Left cardiac atrium (tissue), 4 donors: ENCODE measurements around the gene C1QB. TPM values are rescaled to one million over a fixed set of nuclear protein-coding genes. Genes with fewer than 3 reads are reported as not detected.
"Not testable (repeated sequence)": the region's sequence is repeated elsewhere in the genome, so short reads cannot be mapped to it uniquely, and the experiment has no call there.

Experiments
- ATAC-seq, 2 donors: fragments of 200-7000 bp; cut with Tn5 transposase; one replicate each; pipeline ENCODE4 v1.9.1; 2020; ENCODE audit warnings: mild to moderate bottlenecking in 2 of 2, moderate library complexity in 2 of 2
- DNase-seq: peaks from one replicate; pipeline ENCODE4 v3.0.0-alpha.2; 2020
- intact Hi-C, 2 donors: fragments of 100-400 bp; cut with DNase I; formaldehyde crosslinking; loops; one replicate each; pipeline versions ENCODE4 v1.14.1 to v1.15.1; 2022 to 2023
- total RNA-seq, 2 donors: library from RNA; stranded (reverse); fragmentation: NEBNext Ultra II Directional; extraction: Animal tissue kit (Norgen Biotek cat#: 25700); gene quantifications; one replicate each; pipeline ENCODE4 v1.2.1, GENCODE V29; 2021
- donor health status: DM: no; HTN: yes; CAD: no.
- donor health status: DM: no; HTN: yes; CAD: no; lungs with severe emphysema.
- donor health status: DM: yes; HTN: yes; CAD: no.
- donor health status: Dilated cardiomyopathy.

C1QB gene
- total RNA-seq, 2 donors from 2014 or later = 133 to 356 TPM

DNA sequence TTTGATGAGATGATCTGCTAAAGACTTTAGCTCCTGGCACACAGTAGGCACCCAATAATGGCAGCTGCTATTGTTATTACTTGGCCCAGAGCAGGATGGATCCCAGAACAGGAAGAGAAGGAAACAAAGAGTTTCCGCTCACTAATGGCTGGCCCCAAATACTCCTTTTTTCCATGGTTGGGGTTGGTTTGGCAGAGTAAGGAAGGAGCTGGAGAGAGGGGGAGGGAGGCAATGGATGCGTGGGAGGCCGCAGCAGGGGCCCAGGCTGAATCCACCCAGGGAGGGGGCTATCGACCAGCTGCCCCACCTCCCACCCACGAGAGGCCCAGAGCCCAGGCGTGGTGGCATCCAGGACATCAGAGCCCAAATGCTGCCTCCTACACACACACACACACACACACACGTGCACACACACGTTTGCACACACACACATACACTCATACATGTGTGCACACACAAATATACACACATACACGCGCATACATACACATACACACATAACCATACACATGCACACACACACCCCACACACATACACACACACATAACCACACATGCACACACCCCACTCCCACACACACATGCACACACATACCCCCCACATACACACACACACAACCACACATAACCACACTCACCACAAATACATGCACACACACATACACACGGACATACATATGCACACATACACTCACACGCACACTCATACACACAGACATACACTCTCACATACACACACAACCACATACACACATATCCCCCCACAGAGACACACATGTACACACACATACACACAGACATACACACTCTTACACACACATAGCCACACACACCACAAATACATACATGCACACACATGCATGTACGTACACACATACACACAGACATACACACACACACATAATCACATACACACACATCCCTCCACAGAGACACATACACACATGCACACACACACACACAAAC is 25.2 kb downstream of the C1QB start:
- ATAC-seq = no peak
- DNase-seq = no peak
- intact Hi-C loops = loop anchor here in 1 of 2 donors (10.0 kb wide), 1 partner anchor 257 kb away; no protein-coding TSS in a partner anchor

GRCh38 chr1:22680726-22681125 is 27.7 kb downstream of the C1QB start:
- no peak for DNase-seq
- intact Hi-C loops = no loop called here
- no peak for ATAC-seq

GRCh38 chr1:22681556-22682276 is 28.7 kb downstream of the C1QB start:
- DNase-seq = no peak
- ATAC-seq = no peak
- intact Hi-C loops = no loop called here

- no peak for DNase-seq
- intact Hi-C loops = no loop called here
- ATAC-seq = no peak
Observed at GRCh38 chr1:22683547-22683946, 30.5 kb downstream of the C1QB start.

GRCh38 chr1:22685591-22686059 is 32.6 kb downstream of the C1QB start:
- ATAC-seq = peak in 1 of 2 donors; percentile 91
- no peak for DNase-seq
- intact Hi-C loops = no loop called here

DNA sequence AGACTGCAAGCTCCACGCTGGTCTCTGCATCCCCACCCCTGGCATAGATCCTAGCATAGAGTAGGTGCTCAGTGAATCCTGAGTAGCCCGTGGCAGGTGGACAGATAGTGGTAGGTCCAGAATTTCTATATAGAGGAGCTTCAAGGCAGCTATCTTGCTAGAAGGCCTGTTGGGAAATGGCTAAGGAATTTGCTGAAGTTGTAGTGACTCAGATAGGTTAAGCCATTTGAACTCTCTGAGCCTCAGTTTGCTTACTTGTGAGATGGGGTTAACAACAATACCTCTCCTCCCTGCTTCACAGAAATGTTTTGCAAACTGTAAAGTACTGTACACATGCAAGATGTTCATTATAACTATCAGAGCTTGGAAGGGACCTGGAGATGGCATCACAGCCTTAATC is 34.2 kb downstream of the C1QB start:
- no peak for ATAC-seq
- no peak for DNase-seq
- intact Hi-C loops = no loop called here

GRCh38 chr1:22688466-22688865 is 35.4 kb downstream of the C1QB start:
- ATAC-seq (no peak), DNase-seq (no peak)
- intact Hi-C loops = no loop called here

- DNase-seq = no peak
Observed at GRCh38 chr1:22689505-22689904, 36.5 kb downstream of the C1QB start.

DNA sequence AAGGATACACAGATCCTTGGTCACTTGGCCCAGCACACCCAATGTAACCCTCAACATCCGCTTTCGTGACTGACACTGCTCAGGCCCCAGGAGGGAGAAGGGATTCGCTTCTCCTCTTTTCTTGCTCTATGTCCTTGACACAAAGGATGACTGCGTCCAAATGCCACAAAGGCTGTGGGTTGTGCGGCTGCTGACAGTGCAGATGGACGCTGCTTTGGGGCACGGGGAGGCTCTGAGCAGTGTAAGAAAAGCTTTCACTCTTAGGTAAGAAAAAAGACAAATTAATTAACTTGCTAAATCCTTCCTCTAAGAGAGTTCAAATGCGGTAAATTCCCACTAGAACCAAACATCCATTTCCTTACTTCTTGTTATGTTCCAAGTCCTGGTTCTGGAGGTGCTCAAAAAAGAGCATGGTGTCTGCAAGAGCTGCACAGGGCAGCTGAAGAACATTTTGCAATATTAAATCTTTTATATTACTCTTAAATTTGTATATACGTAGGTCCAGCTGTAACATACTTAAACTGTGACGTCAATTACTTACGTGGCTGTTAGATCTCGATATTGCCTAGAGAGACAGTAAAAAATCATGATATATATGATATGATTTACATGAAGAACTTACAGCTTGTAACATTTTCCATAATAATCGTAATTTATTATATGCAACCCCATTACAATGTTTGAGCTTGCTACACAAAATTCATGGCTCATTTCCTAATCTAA is 38.2 kb downstream of the C1QB start:
- no peak for DNase-seq
- intact Hi-C loops = no loop called here
- no peak for ATAC-seq

More at GRCh38 chr1:22689505-22689904, 36.5 kb downstream of the C1QB start:
- no peak for ATAC-seq
- intact Hi-C loops = no loop called here

- no peak for DNase-seq
- no peak for ATAC-seq
- intact Hi-C loops = no loop called here
Observed at GRCh38 chr1:22694172-22694571, 41.1 kb downstream of the C1QB start.

DNA sequence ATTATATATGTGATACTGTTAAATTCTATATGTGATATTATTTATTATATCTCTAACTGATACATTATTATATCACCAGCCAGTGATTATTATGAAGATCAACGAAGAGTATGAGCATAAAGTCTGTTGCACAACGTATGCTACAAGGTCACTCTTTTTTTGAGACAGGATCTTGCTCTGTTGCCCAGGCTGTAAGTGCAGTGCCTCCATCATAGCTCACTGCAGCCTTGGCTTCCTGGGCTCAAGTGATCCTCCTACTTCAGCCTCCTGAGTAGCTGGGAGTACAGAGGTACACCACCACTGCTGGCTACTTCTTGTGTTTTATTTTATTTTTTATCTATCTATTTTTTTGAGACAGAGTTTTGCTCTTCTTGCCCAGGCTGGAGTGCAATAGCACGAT is 43.6 kb downstream of the C1QB start:
- ATAC-seq (no peak), DNase-seq (no peak)
- intact Hi-C loops = no loop called here

GRCh38 chr1:22697980-22698379 is 44.9 kb downstream of the C1QB start:
- no peak for DNase-seq
- ATAC-seq = no peak
- intact Hi-C loops = no loop called here

DNA sequence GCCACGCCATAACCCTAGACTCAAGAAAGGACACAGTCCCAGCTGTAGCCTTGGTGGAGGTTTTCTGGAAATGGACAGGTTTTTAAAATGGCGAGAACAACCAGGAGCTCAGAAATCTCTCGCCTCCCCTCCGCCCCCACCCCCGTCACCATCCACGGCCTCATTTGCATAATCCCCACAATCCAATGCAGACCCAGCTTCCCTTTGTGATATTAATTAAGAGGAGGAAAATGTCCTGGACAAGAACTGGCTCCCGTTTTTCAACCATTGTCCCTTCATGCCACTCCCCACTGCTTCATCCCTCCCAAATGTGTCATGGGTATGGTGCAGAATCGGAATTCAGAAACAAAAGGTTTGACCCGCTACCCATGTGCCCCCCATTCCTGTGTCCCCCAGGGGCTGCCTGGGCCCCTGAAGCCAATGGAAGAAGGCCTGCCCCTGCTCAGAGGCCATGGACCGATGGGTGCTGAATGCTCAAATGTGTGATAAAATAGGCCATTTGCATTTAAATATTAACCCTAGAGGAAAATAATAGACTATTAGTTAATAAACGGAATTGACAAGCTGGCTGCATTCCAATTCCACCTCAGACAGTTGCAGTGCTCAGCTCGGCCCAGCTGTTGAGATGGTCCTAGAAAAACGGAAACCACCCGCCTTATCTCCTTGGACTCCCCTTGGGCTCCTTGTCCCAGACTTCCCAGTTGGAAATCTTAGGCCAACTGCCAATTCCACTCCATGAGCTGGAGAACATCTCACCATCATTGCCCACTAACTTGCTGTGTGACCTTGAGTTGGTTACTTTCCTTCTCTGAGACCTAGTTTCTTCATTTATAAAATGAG is 46.9 kb downstream of the C1QB start:
- intact Hi-C loops = loop anchor here (5.0 to 10.0 kb wide), 4 partner anchors 185 to 232 kb away; no protein-coding TSS in a partner anchor
- DNase-seq = no peak
- ATAC-seq = no peak

- no peak for DNase-seq
- no peak for ATAC-seq
- intact Hi-C loops = loop anchor here (5.0 to 10.0 kb wide), 4 partner anchors 182 to 230 kb away; no protein-coding TSS in a partner anchor
Observed at GRCh38 chr1:22702296-22703085, 49.5 kb downstream of the C1QB start.

- DNase-seq (peak; percentile 87), ATAC-seq (peak; percentile 92 to 93)
- intact Hi-C loops = loop anchor here (5.0 to 10.0 kb wide), 4 partner anchors 180 to 228 kb away; no protein-coding TSS in a partner anchor
Observed at GRCh38 chr1:22704440-22705067, 51.5 kb downstream of the C1QB start.

GRCh38 chr1:22705586-22705985 is 52.5 kb downstream of the C1QB start:
- no peak for DNase-seq
- intact Hi-C loops = loop anchor here in 1 of 2 donors (10.0 kb wide), 2 partner anchors 179 to 219 kb away; no protein-coding TSS in a partner anchor

GRCh38 chr1:22706100-22706499 is 53.1 kb downstream of the C1QB start:
- not testable (repeated sequence) for ATAC-seq, DNase-seq
- intact Hi-C loops = loop anchor here in 1 of 2 donors (10.0 kb wide), 2 partner anchors 179 to 219 kb away; no protein-coding TSS in a partner anchor

More at GRCh38 chr1:22705586-22705985, 52.5 kb downstream of the C1QB start:
- ATAC-seq = no peak
